A673 (cell line): Measurements from ENCODE around the gene ALDH3B1. TPM values are rescaled to one million over a fixed set of nuclear protein-coding genes. Genes with fewer than 3 reads are reported as not detected.

ENCODE experiments used
- BruUV-seq: library from RNA; stranded (reverse); fragments of 400-500 nt; replicated peaks from 2 replicates; lab custom pipeline; 2021; lab: Mats Ljungman, UMichigan
- CTCF ChIA-PET: fragments of 300-600 bp; sonication (Branson Sonifier 250); formaldehyde crosslinking; loops from one replicate; lab custom pipeline; 2022; ENCODE audit warnings: antibody characterized with exemption; lab: Charles Lee
- POLR2A ChIA-PET: fragments of 300-600 bp; sonication (Branson Sonifier 250); formaldehyde crosslinking; loops from one replicate; lab custom pipeline; 2022; ENCODE audit warnings: antibody characterized with exemption; ENCODE audit not compliant: low non-redundant PET; lab: Charles Lee
- DNase-seq: peaks from one replicate; pipeline ENCODE4 v3.0.0-alpha.2; 2015; ENCODE audit warnings: low spot score
- H3K27ac ChIP-seq: fragments of 200-600 bp; sonication (generic); 2 replicates; pipeline ENCODE4 v1.5.1; 2016; ENCODE audit warnings: mixed run types, low read depth, mild to moderate bottlenecking, mixed read lengths, antibody characterized with exemption, low read length; ENCODE audit not compliant: poor library complexity, severe bottlenecking
- H3K27me3 ChIP-seq: fragments of 200-600 bp; sonication (generic); replicated peaks from 2 replicates; pipeline ENCODE4 v1.6.1; 2017; ENCODE audit warnings: mixed run types, low read depth, mild to moderate bottlenecking, mixed read lengths, antibody characterized with exemption, low read length; ENCODE audit not compliant: insufficient read depth, poor library complexity
- H3K36me3 ChIP-seq: fragments of 200-600 bp; sonication (generic); 2 replicates; pipeline ENCODE4 v1.6.1; 2016; ENCODE audit warnings: mixed run types, mild to moderate bottlenecking, mixed read lengths, antibody characterized with exemption, low read length; ENCODE audit not compliant: insufficient read depth, poor library complexity, severe bottlenecking
- H3K4me1 ChIP-seq: fragments of 200-600 bp; sonication (generic); 2 replicates; pipeline ENCODE4 v1.6.1; 2017; ENCODE audit warnings: mixed run types, mild to moderate bottlenecking, mixed read lengths, antibody characterized with exemption, low read length; ENCODE audit not compliant: insufficient read depth, poor library complexity, severe bottlenecking
- H3K4me3 ChIP-seq: fragments of 200-600 bp; sonication (generic); 2 replicates; pipeline ENCODE4 v1.5.1; 2016; ENCODE audit warnings: low read depth, mixed run types, mild to moderate bottlenecking, mixed read lengths, low read length; ENCODE audit not compliant: poor library complexity, severe bottlenecking
- H3K9me3 ChIP-seq: fragments of 200-600 bp; sonication (generic); 2 replicates; pipeline ENCODE4 v1.6.1; 2016; ENCODE audit warnings: mixed run types, low read depth, mild to moderate bottlenecking, mixed read lengths, antibody characterized with exemption, low read length; ENCODE audit not compliant: poor library complexity, severe bottlenecking
- EZH2 ChIP-seq: fragments of 200-600 bp; sonication (generic); IDR thresholded peaks from 2 replicates; pipeline ENCODE4 v1.6.1; 2017; ENCODE audit warnings: borderline replicate concordance, low read depth, mild to moderate bottlenecking, mixed read lengths, antibody characterized with exemption, low read length; ENCODE audit not compliant: poor library complexity, severe bottlenecking
- intact Hi-C: fragments of 100-400 bp; cut with micrococcal nuclease; formaldehyde crosslinking; loops from one replicate; pipeline ENCODE4 v1.10.0; 2022; ENCODE audit not compliant: unreplicated experiment
- total RNA-seq: library from RNA; stranded (reverse); gene quantifications from 2 replicates; pipeline ENCODE4 v1.2.3, GENCODE V29; 2021
- TF ChIP-seq, protein P1 (sequence below): fragments of 300-800, 200-600 bp; sonication (generic); conservative IDR thresholded peaks from 2 replicates; pipeline ENCODE4 v1.5.1; 2017; ENCODE audit warnings: low read depth, mild to moderate bottlenecking, antibody characterized with exemption, low read length, moderate library complexity, mixed read lengths

Gene ALDH3B1
- total RNA-seq, 1 experiment from 2014 or later: not detected

DNA sequence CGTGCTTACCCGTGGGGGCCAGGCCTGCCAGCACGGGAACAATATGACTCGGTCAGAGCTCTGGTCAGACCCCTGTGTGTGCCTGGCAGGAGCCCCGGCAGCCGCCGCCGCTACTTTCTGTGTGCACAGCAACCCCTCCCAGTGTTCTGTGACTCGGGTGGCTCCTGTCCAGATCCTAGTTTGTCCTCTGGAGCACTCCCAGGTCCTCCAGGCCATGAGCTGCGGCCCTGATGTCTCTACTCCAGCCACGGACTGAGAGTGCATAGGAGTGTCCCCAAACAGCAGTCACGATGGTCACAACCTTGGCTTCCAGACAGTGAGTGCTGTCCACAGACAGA lies 23.6 kb downstream of the ALDH3B1 start:
- Histone ChIP-seq H3K9me3 (no peaks in the 10 kb centered on the region), H3K27ac (no peak overlapping the region), H3K27me3 (no peaks in the 10 kb centered on the region), H3K36me3 (peaks cover 21% of the 10 kb centered on the region), H3K4me1 (peaks cover 13% of the 10 kb centered on the region), H3K4me3 (no peak overlapping the region)
- POLR2A ChIA-PET: no interaction called here
- intact Hi-C loops: loop anchor here (10.0 kb wide), 1 partner anchor 171 kb away; no protein-coding TSS in a partner anchor
- no peak for DNase-seq
- BruUV-seq: no TSS peak
- CTCF ChIA-PET: no interaction called here
- no peak for TF ChIP-seq EZH2
- TF ChIP-seq, protein P1, sequence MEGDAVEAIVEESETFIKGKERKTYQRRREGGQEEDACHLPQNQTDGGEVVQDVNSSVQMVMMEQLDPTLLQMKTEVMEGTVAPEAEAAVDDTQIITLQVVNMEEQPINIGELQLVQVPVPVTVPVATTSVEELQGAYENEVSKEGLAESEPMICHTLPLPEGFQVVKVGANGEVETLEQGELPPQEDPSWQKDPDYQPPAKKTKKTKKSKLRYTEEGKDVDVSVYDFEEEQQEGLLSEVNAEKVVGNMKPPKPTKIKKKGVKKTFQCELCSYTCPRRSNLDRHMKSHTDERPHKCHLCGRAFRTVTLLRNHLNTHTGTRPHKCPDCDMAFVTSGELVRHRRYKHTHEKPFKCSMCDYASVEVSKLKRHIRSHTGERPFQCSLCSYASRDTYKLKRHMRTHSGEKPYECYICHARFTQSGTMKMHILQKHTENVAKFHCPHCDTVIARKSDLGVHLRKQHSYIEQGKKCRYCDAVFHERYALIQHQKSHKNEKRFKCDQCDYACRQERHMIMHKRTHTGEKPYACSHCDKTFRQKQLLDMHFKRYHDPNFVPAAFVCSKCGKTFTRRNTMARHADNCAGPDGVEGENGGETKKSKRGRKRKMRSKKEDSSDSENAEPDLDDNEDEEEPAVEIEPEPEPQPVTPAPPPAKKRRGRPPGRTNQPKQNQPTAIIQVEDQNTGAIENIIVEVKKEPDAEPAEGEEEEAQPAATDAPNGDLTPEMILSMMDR: no peak

DNA sequence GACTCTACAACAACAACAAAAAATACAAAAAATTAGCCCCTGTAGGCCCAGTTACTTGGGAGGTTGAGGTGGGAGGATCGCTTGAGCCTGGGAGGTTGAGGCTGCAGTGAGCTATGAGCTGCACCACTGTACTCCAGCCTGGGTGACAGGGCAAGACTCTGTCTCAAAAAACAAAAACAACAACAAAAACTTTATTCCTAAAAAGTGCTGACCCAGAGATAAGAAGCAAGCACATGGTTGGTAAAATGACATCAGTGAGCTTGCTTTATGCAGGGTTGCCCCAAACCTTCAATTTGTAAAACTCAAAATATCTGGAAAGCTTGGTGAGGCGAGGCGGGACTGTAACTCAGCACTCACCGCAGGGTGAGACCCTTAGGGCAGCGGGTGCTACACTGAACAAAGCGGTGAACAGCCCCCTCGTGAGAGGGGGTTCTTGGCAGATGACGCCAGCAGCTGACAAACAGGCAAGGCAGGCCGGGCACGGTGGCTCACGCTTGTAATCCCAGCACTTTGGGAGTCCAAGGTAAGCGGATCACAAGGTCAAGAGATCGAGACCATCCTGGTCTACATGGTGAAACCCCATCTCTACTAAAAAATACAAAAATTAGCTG lies 25.2 kb downstream of the ALDH3B1 start:
- no peaks in the 10 kb centered on the region for H3K9me3 ChIP-seq
- no peak for DNase-seq
- TF ChIP-seq, protein P1: no peak
- no peak for TF ChIP-seq EZH2
- no peak overlapping the region for H3K4me3 ChIP-seq
- ChIA-PET POLR2A (interaction anchor here (0.6 kb wide), 1 partner anchor 17 kb away, joined by 3 read pairs; no protein-coding TSS in a partner anchor), CTCF (no interaction called here)
- no peaks in the 10 kb centered on the region for H3K27me3 ChIP-seq
- peaks cover 30% of the 10 kb centered on the region for H3K4me1 ChIP-seq
- peaks cover 21% of the 10 kb centered on the region for H3K36me3 ChIP-seq
- intact Hi-C loops: loop anchor here (10.0 kb wide), 1 partner anchor 169 kb away; no protein-coding TSS in a partner anchor
- BruUV-seq: no TSS peak
- H3K27ac ChIP-seq: no peak overlapping the region

DNA sequence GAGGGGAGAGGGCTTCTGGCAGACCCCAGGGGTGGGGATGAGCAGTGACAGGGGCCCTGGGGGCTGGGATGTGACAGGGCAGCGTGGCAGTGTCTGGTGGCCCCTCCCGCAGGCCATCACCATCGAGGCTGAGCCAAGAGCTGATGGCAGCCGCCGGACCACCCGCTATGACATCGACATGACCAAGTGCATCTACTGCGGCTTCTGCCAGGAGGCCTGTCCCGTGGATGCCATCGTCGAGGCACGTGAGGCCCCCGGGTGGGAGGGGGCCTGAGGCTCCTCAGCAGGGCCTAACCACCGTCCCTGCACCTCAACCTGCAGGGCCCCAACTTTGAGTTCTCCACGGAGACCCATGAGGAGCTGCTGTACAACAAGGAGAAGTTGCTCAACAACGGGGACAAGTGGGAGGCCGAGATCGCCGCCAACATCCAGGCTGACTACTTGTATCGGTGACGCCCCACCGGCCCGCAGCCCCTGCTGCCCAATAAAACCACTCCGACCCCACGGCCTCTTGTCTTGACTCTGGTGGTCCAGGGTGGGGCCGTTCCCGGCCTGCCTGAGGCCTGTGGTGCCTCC lies 26.1 kb downstream of the ALDH3B1 start:
- H3K9me3 ChIP-seq: no peaks in the 10 kb centered on the region
- BruUV-seq: no TSS peak
- H3K27ac ChIP-seq: no peak overlapping the region
- peaks cover 34% of the 10 kb centered on the region for H3K4me1 ChIP-seq
- H3K4me3 ChIP-seq: no peak overlapping the region
- no peak for TF ChIP-seq EZH2
- TF ChIP-seq, protein P1: no peak
- peaks cover 21% of the 10 kb centered on the region for H3K36me3 ChIP-seq
- no peak for DNase-seq
- CTCF ChIA-PET: interaction anchor here (0.5 kb wide), 1 partner anchor 575 kb away, joined by 10 read pairs; no protein-coding TSS in a partner anchor
- intact Hi-C loops: loop anchor here (10.0 kb wide), 1 partner anchor 169 kb away; no protein-coding TSS in a partner anchor
- POLR2A ChIA-PET: no interaction called here
- H3K27me3 ChIP-seq: no peaks in the 10 kb centered on the region
